PC-9 (cell line): ENCODE measurements around the gene APMAP. TPM values are rescaled to one million over a fixed set of nuclear protein-coding genes. Genes with fewer than 3 reads are reported as not detected.

ENCODE experiments used
- BruUV-seq: library from RNA; stranded (reverse); fragments of 400-500 nt; replicated peaks from 2 replicates; lab custom pipeline; 2021; lab: Mats Ljungman, UMichigan
- CTCF ChIA-PET: fragments of 300-600 bp; sonication (Branson Sonifier 250); formaldehyde crosslinking; loops from one replicate; lab custom pipeline; 2022; ENCODE audit warnings: antibody characterized with exemption; lab: Charles Lee
- POLR2A ChIA-PET: fragments of 300-600 bp; sonication (Branson Sonifier 250); formaldehyde crosslinking; loops from one replicate; lab custom pipeline; 2022; ENCODE audit warnings: antibody characterized with exemption; ENCODE audit not compliant: unreplicated experiment; lab: Charles Lee
- DNase-seq, 2 experiments: peaks; one replicate each; pipeline versions ENCODE4 v3.0.0 to v3.0.0-alpha.2; 2015 to 2022; ENCODE audit warnings: mixed read lengths in 1 of 2
- H2AFZ ChIP-seq: fragments of 200-600 bp; sonication (generic); 2 replicates; pipeline ENCODE4 v1.8.1; 2017; ENCODE audit warnings: antibody characterized with exemption
- H3F3A ChIP-seq: fragments of 200-600 bp; sonication (generic); 2 replicates; pipeline ENCODE4 v1.8.1; 2017; ENCODE audit warnings: antibody characterized with exemption, mild to moderate bottlenecking, low read depth; ENCODE audit not compliant: insufficient read depth
- H3K27ac ChIP-seq: fragments of 200-600 bp; sonication (generic); 2 replicates; pipeline ENCODE4 v1.6.1; 2016; ENCODE audit warnings: mixed run types
- H3K27me3 ChIP-seq: fragments of 200-600 bp; sonication (generic); 2 replicates; pipeline ENCODE4 v1.6.1; 2016; ENCODE audit warnings: low read depth, mixed run types; ENCODE audit not compliant: insufficient read depth
- H3K36me3 ChIP-seq: fragments of 200-600 bp; sonication (generic); 2 replicates; pipeline ENCODE4 v1.6.1; 2016; ENCODE audit warnings: low read depth, mixed run types
- H3K4me1 ChIP-seq: fragments of 200-600 bp; sonication (generic); replicated peaks from 2 replicates; pipeline ENCODE4 v1.6.1; 2016; ENCODE audit warnings: mixed run types; ENCODE audit not compliant: insufficient read depth
- H3K4me2 ChIP-seq: fragments of 200-600 bp; sonication (generic); 2 replicates; pipeline ENCODE4 v1.6.1; 2017; ENCODE audit warnings: mixed run types
- H3K4me3 ChIP-seq: fragments of 200-600 bp; sonication (generic); 2 replicates; pipeline ENCODE4 v1.6.1; 2016; ENCODE audit warnings: mixed run types
- H3K79me2 ChIP-seq: fragments of 200-600 bp; sonication (generic); 2 replicates; pipeline ENCODE4 v1.6.1; 2017; ENCODE audit warnings: low read depth, mixed run types
- H3K9me2 ChIP-seq: fragments of 200-600 bp; sonication (generic); 2 replicates; pipeline ENCODE4 v1.8.1; 2017; ENCODE audit warnings: mild to moderate bottlenecking; ENCODE audit not compliant: insufficient read depth
- H3K9me3 ChIP-seq: fragments of 200-600 bp; sonication (generic); 2 replicates; pipeline ENCODE4 v1.8.1; 2016; ENCODE audit warnings: low read depth; ENCODE audit not compliant: insufficient read depth
- H4K20me1 ChIP-seq: fragments of 200-600 bp; sonication (generic); 2 replicates; pipeline ENCODE4 v1.8.1; 2017; ENCODE audit not compliant: insufficient read depth
- CTCF ChIP-seq: fragments of 200-600 bp; sonication (generic); conservative IDR thresholded peaks from 2 replicates; pipeline ENCODE4 v1.6.1; 2017; ENCODE audit warnings: mixed run types, antibody characterized with exemption, mild to moderate bottlenecking, moderate library complexity
- EZH2 ChIP-seq: fragments of 200-600 bp; sonication (generic); IDR thresholded peaks from 2 replicates; pipeline ENCODE4 v1.8.0; 2017; ENCODE audit warnings: antibody characterized with exemption, low read depth
- intact Hi-C: fragments of 100-400 bp; cut with micrococcal nuclease; formaldehyde crosslinking; loops from one replicate; pipeline ENCODE4 v1.10.0; 2022; ENCODE audit not compliant: unreplicated experiment
- total RNA-seq: library from RNA; stranded (reverse); gene quantifications from 2 replicates; pipeline ENCODE4 v1.2.3, GENCODE V29; 2021

APMAP gene
- total RNA-seq, 1 experiment from 2014 or later, result 103 TPM

GRCh38 chr20:24986436-24987015, 6.0 kb downstream of the APMAP start:
- Histone ChIP-seq H3K79me2 (peaks cover 57% of the 10 kb centered on the region), H3K27me3 (no peaks in the 10 kb centered on the region), H3K36me3 (peaks cover 17% of the 10 kb centered on the region), H3K4me3 (no peak overlapping the region), H3K4me1 (peaks cover 15% of the 10 kb centered on the region), H3K9me2 (no peaks in the 10 kb centered on the region), H3K9me3 (no peaks in the 10 kb centered on the region), H3K4me2 (no peak overlapping the region), H3K27ac (no peak overlapping the region), H3F3A (no peaks in the 10 kb centered on the region), H2AFZ (no peak overlapping the region), H4K20me1 (no peaks in the 10 kb centered on the region)
- CTCF ChIA-PET, result no interaction called here
- POLR2A ChIA-PET, result no interaction called here
- no TSS peak for BruUV-seq
- intact Hi-C loops, result no loop called here
- no peak for TF ChIP-seq CTCF
- TF ChIP-seq EZH2, result no peak
- no peak for DNase-seq

GRCh38 chr20:24985802-24986201, 6.7 kb downstream of the APMAP start:
- Histone ChIP-seq H3K4me2 (no peak overlapping the region), H3F3A (no peaks in the 10 kb centered on the region), H3K9me2 (no peaks in the 10 kb centered on the region), H3K4me1 (peaks cover 8% of the 10 kb centered on the region), H3K27me3 (no peaks in the 10 kb centered on the region), H3K79me2 (peaks cover 50% of the 10 kb centered on the region), H3K9me3 (no peaks in the 10 kb centered on the region), H2AFZ (no peak overlapping the region), H4K20me1 (no peaks in the 10 kb centered on the region), H3K27ac (no peak overlapping the region), H3K36me3 (peaks cover 24% of the 10 kb centered on the region), H3K4me3 (no peak overlapping the region)
- no TSS peak for BruUV-seq
- intact Hi-C loops, result no loop called here
- CTCF ChIA-PET, result no interaction called here
- TF ChIP-seq EZH2, result no peak
- DNase-seq, result no peak
- POLR2A ChIA-PET, result no interaction called here

- Histone ChIP-seq H3K36me3 (peaks cover 28% of the 10 kb centered on the region), H2AFZ (no peak overlapping the region), H3K9me3 (no peaks in the 10 kb centered on the region), H3K4me1 (0 out of 2 replicates have a peak, but pooled peaks cover 5% of the 10 kb centered on the region), H3F3A (no peaks in the 10 kb centered on the region), H3K79me2 (peaks cover 43% of the 10 kb centered on the region), H3K27ac (no peak overlapping the region), H3K27me3 (no peaks in the 10 kb centered on the region), H3K9me2 (no peaks in the 10 kb centered on the region), H3K4me3 (no peak overlapping the region), H4K20me1 (no peaks in the 10 kb centered on the region), H3K4me2 (no peak overlapping the region)
- no TSS peak for BruUV-seq
- no peak for DNase-seq
- CTCF ChIA-PET, result no interaction called here
- intact Hi-C loops, result no loop called here
- TF ChIP-seq CTCF (no peak), EZH2 (no peak)
- POLR2A ChIA-PET, result no interaction called here
Measured at GRCh38 chr20:24984961-24985640, 7.5 kb downstream of the APMAP start.
